Activated naive CD4-positive, alpha-beta T cell treated with anti-CD3 and anti-CD28 coated beads, Interleukin-2, amount 10 ng/mL, durations not matched to agents 7 days and 5 days (primary cell): ENCODE results near the gene CTH.
"Not testable (repeated sequence)": the region's sequence is repeated elsewhere in the genome, so short reads cannot be mapped to it uniquely, and the experiment has no call there.

Experiments
- CTCF ChIA-PET: fragments of 350-600 bp; sonication (Branson Sonifier 250); formaldehyde crosslinking; loops from one replicate; lab custom pipeline; 2021; ENCODE audit warnings: antibody characterized with exemption; lab: Charles Lee
- DNase-seq: peaks from one replicate; pipeline ENCODE4 v3.0.0-alpha.2; 2020
- H3K27ac Mint-ChIP-seq: one replicate; pipeline ENCODE4 v1.8.0; 2021; ENCODE audit warnings: mild to moderate bottlenecking, moderate library complexity, mixed read lengths
- H3K27me3 Mint-ChIP-seq: one replicate; pipeline ENCODE4 v1.8.0; 2021; ENCODE audit warnings: mild to moderate bottlenecking, mixed read lengths
- H3K36me3 Mint-ChIP-seq: one replicate; pipeline ENCODE4 v1.8.0; 2021; ENCODE audit warnings: mixed read lengths
- H3K4me1 Mint-ChIP-seq: one replicate; pipeline ENCODE4 v1.8.0; 2021; ENCODE audit warnings: mixed read lengths
- H3K4me3 Mint-ChIP-seq: one replicate; pipeline ENCODE4 v1.8.0; 2021; ENCODE audit warnings: mild to moderate bottlenecking, moderate library complexity, mixed read lengths
- H3K9me3 Mint-ChIP-seq: one replicate; pipeline ENCODE4 v1.8.0; 2021; ENCODE audit warnings: mixed read lengths

Gene CTH

GRCh38 chr1:70455291-70455690, 44.2 kb downstream of the CTH start:
- CTCF ChIA-PET = no interaction called here
- no peak overlapping the region for H3K4me3 Mint-ChIP-seq
- DNase-seq = no peak
- H3K36me3 Mint-ChIP-seq = no peaks in the 10 kb centered on the region
- H3K9me3 Mint-ChIP-seq = no peaks in the 10 kb centered on the region
- peaks cover 8% of the 10 kb centered on the region for H3K27me3 Mint-ChIP-seq
- no peak overlapping the region for H3K27ac Mint-ChIP-seq
- H3K4me1 Mint-ChIP-seq = no peaks in the 10 kb centered on the region

GRCh38 chr1:70458131-70458530, 47.1 kb downstream of the CTH start:
- no peak overlapping the region for H3K4me3 Mint-ChIP-seq
- H3K27me3 Mint-ChIP-seq = no peaks in the 10 kb centered on the region
- DNase-seq = no peak
- H3K27ac Mint-ChIP-seq = no peak overlapping the region
- H3K36me3 Mint-ChIP-seq = no peaks in the 10 kb centered on the region
- no peaks in the 10 kb centered on the region for H3K9me3 Mint-ChIP-seq
- H3K4me1 Mint-ChIP-seq = no peaks in the 10 kb centered on the region
- CTCF ChIA-PET = no interaction called here

GRCh38 chr1:70459496-70460225, 48.6 kb downstream of the CTH start:
- DNase-seq = no peak
- no peak overlapping the region for H3K27ac Mint-ChIP-seq
- no peaks in the 10 kb centered on the region for H3K36me3 Mint-ChIP-seq
- no peaks in the 10 kb centered on the region for H3K9me3 Mint-ChIP-seq
- no peak overlapping the region for H3K4me3 Mint-ChIP-seq
- CTCF ChIA-PET = no interaction called here
- no peaks in the 10 kb centered on the region for H3K4me1 Mint-ChIP-seq
- H3K27me3 Mint-ChIP-seq = no peaks in the 10 kb centered on the region

GRCh38 chr1:70460740-70461713, 50.0 kb downstream of the CTH start:
- H3K36me3 Mint-ChIP-seq, H3K27me3 Mint-ChIP-seq, H3K4me3 Mint-ChIP-seq, H3K27ac Mint-ChIP-seq, H3K9me3 Mint-ChIP-seq, H3K4me1 Mint-ChIP-seq, CTCF ChIA-PET, DNase-seq: not testable (repeated sequence)

- CTCF ChIA-PET = no interaction called here
Measured at GRCh38 chr1:70462611-70463010, 51.5 kb downstream of the CTH start.

GRCh38 chr1:70465911-70466310, 54.8 kb downstream of the CTH start:
- CTCF ChIA-PET = no interaction called here

More at GRCh38 chr1:70462611-70463010, 51.5 kb downstream of the CTH start:
- Mint-ChIP-seq H3K9me3 (no peaks in the 10 kb centered on the region), H3K4me1 (no peaks in the 10 kb centered on the region), H3K27ac (no peak overlapping the region), H3K27me3 (no peaks in the 10 kb centered on the region), H3K4me3 (no peak overlapping the region), H3K36me3 (no peaks in the 10 kb centered on the region)
- no peak for DNase-seq

GRCh38 chr1:70467531-70467930, 56.5 kb downstream of the CTH start:
- Mint-ChIP-seq H3K9me3 (no peaks in the 10 kb centered on the region), H3K36me3 (no peaks in the 10 kb centered on the region), H3K27me3 (no peaks in the 10 kb centered on the region), H3K4me3 (no peak overlapping the region), H3K4me1 (no peaks in the 10 kb centered on the region), H3K27ac (no peak overlapping the region)
- CTCF ChIA-PET = no interaction called here
- no peak for DNase-seq

More at GRCh38 chr1:70465911-70466310, 54.8 kb downstream of the CTH start:
- H3K9me3 Mint-ChIP-seq = no peaks in the 10 kb centered on the region
- DNase-seq = no peak
- H3K36me3 Mint-ChIP-seq = no peaks in the 10 kb centered on the region
- no peak overlapping the region for H3K4me3 Mint-ChIP-seq
- no peaks in the 10 kb centered on the region for H3K4me1 Mint-ChIP-seq
- no peaks in the 10 kb centered on the region for H3K27me3 Mint-ChIP-seq
- H3K27ac Mint-ChIP-seq = no peak overlapping the region

- CTCF ChIA-PET = no interaction called here
- H3K4me3 Mint-ChIP-seq = no peak overlapping the region
- no peaks in the 10 kb centered on the region for H3K4me1 Mint-ChIP-seq
Measured at GRCh38 chr1:70468180-70468579, 57.1 kb downstream of the CTH start.

GRCh38 chr1:70469184-70469583, 58.1 kb downstream of the CTH start:
- H3K27ac Mint-ChIP-seq, H3K4me3 Mint-ChIP-seq, H3K9me3 Mint-ChIP-seq, H3K36me3 Mint-ChIP-seq, DNase-seq, H3K4me1 Mint-ChIP-seq, CTCF ChIA-PET, H3K27me3 Mint-ChIP-seq: not testable (repeated sequence)

More at GRCh38 chr1:70468180-70468579, 57.1 kb downstream of the CTH start:
- Mint-ChIP-seq H3K27me3 (no peaks in the 10 kb centered on the region), H3K27ac (no peak overlapping the region), H3K36me3 (no peaks in the 10 kb centered on the region), H3K9me3 (no peaks in the 10 kb centered on the region)
- no peak for DNase-seq

- no peak for DNase-seq
- no peaks in the 10 kb centered on the region for H3K36me3 Mint-ChIP-seq
- CTCF ChIA-PET = no interaction called here
- no peak overlapping the region for H3K27ac Mint-ChIP-seq
- no peaks in the 10 kb centered on the region for H3K4me1 Mint-ChIP-seq
- no peaks in the 10 kb centered on the region for H3K9me3 Mint-ChIP-seq
- H3K4me3 Mint-ChIP-seq = no peak overlapping the region
- H3K27me3 Mint-ChIP-seq = no peaks in the 10 kb centered on the region
Measured at GRCh38 chr1:70475023-70475422, 64.0 kb downstream of the CTH start.

GRCh38 chr1:70477090-70477489, 66.0 kb downstream of the CTH start:
- H3K4me3 Mint-ChIP-seq = no peak overlapping the region

GRCh38 chr1:70477905-70478304, 66.8 kb downstream of the CTH start:
- H3K27me3 Mint-ChIP-seq, DNase-seq, H3K4me3 Mint-ChIP-seq, H3K36me3 Mint-ChIP-seq, H3K27ac Mint-ChIP-seq, H3K4me1 Mint-ChIP-seq, CTCF ChIA-PET, H3K9me3 Mint-ChIP-seq: not testable (repeated sequence)

More at GRCh38 chr1:70477090-70477489, 66.0 kb downstream of the CTH start:
- H3K27ac Mint-ChIP-seq = no peak overlapping the region
- no peaks in the 10 kb centered on the region for H3K4me1 Mint-ChIP-seq
- no peaks in the 10 kb centered on the region for H3K27me3 Mint-ChIP-seq
- H3K36me3 Mint-ChIP-seq = no peaks in the 10 kb centered on the region
- CTCF ChIA-PET = no interaction called here
- no peak for DNase-seq
- H3K9me3 Mint-ChIP-seq = no peaks in the 10 kb centered on the region

GRCh38 chr1:70483342-70483741, 72.3 kb downstream of the CTH start:
- peaks cover 5% of the 10 kb centered on the region for H3K27me3 Mint-ChIP-seq
- H3K27ac Mint-ChIP-seq = no peak overlapping the region
- no peak for DNase-seq
- no peaks in the 10 kb centered on the region for H3K9me3 Mint-ChIP-seq
- no peak overlapping the region for H3K4me3 Mint-ChIP-seq
- H3K36me3 Mint-ChIP-seq = no peaks in the 10 kb centered on the region
- CTCF ChIA-PET = no interaction called here
- no peaks in the 10 kb centered on the region for H3K4me1 Mint-ChIP-seq

GRCh38 chr1:70485624-70486023, 74.6 kb downstream of the CTH start:
- H3K36me3 Mint-ChIP-seq = no peaks in the 10 kb centered on the region
- H3K4me3 Mint-ChIP-seq = no peak overlapping the region
- no peak overlapping the region for H3K27ac Mint-ChIP-seq
- no peaks in the 10 kb centered on the region for H3K9me3 Mint-ChIP-seq
- CTCF ChIA-PET = no interaction called here
- DNase-seq = no peak
- no peaks in the 10 kb centered on the region for H3K4me1 Mint-ChIP-seq
- peaks cover 5% of the 10 kb centered on the region for H3K27me3 Mint-ChIP-seq
